Measurements from ENCODE around the gene CMIP.

DNA sequence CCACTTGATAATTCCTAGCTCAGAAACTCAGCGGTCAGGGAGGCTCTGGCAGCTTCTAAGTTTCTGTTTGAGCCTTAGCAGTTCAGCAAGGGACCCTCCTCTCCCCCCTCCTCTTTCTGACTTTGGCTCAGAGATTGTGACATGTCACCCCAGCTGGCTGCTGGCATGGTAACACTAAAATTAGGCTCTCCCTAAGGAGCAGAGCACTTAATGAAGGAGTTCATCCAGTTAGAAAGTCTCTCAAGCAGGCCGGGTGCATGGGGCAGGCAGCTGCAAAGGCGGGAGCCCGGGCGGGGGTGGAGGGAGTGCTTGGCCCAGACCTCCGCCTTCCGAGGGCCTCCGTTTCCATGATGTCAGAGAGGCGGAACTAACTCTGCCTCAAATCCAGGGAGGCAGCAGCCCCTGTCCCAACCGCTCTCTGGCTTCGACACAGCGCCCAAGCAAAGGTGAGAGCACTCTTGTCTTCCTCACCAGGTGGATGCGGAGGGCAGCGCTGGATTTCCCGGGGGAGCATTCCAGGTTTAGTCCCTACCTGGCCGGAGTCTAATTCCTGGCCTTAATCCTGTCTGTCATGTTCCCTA lies 206.5 kb downstream of the CMIP start:
- TF ChIP-seq CTCF (IDR thresholded peaks at IDR 0.05), result no peak
- TF ChIP-seq POLR2A (IDR thresholded peaks at IDR 0.05), result no peak

Measured in esophagus squamous epithelium (tissue), 4 donors.